ENCODE data around the gene GLTP.

DNA sequence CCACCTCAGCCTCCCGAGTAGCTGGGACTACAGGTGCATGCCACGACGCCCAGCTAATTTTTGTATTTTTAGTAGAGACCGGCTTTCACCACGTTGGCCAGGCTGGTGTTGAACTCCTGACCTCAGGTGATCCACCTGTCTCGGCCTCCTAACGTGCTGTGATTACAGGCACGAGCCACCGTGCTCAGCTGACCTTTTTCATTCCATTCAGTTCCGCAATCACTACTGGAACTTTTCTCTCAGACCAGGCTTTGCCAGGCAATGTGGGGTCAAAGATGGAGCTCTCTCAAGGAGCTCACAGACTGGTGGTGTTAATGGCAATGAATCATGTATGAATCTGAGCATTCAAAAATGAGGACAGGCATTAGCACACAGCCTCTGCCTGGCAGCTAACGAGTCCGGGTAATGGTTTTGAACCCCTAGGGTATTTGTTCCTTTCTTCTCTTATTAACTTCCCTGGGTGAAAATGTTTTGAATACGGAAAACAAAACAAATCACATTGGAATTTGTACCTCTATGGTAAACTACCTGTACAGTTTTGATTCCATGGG, 10.4 kb upstream of the GLTP start:
- no peak for TF ChIP-seq CTCF (IDR thresholded peaks at IDR 0.05)
- no peak for TF ChIP-seq ZNF232 (CRISPR knock-in tag; IDR thresholded peaks at IDR 0.05)

All from WTC11 (cell line).